Sigmoid colon (tissue), 4 donors: Measurements from ENCODE around the gene HYKK.

Source experiments
- CTCF ChIP-seq, 4 experiments: fragments of 450-650 bp in 3 of 4; fragments of 200-600 bp in 1 of 4; IDR thresholded peaks; one replicate each; pipeline ENCODE4 v1.5.1; 2016 to 2019; ENCODE audit warnings: antibody characterized with exemption in 4 of 4, mild to moderate bottlenecking in 3 of 4, moderate library complexity in 2 of 4
- EP300 ChIP-seq, 4 donors: sonication (generic); formaldehyde crosslinking; IDR thresholded peaks; one replicate each; pipeline ENCODE4 v1.6.1; 2017; ENCODE audit warnings: antibody characterized with exemption in 4 of 4

GRCh38 chr15:78540141-78540870 lies 32.9 kb downstream of the HYKK start, which contains the start of gene PSMA4:
- TF ChIP-seq CTCF (IDR thresholded peaks at IDR 0.05), result peak in 2 of 4 experiments; percentile 33 to 44
- TF ChIP-seq EP300 (IDR thresholded peaks at IDR 0.05), result no peak
